HG03460 (cell line): Measurements from ENCODE around the gene OR4D1.
"Not testable (repeated sequence)": the region's sequence is repeated elsewhere in the genome, so short reads cannot be mapped to it uniquely, and the experiment has no call there.

Experiments used
- ATAC-seq: cut with Tn5 transposase; IDR thresholded peaks from one replicate; pipeline ENCODE4 v1.9.1; 2021; ENCODE audit not compliant: unreplicated experiment

OR4D1 gene

GRCh38 chr17:58147930-58148434 lies at the start of gene OR4D1:
Gene OR4D1 (plus strand): TSS chr17:58148384. CDS start chr17:58155154, 6,770 bp downstream.
- ATAC-seq, result no peak

DNA sequence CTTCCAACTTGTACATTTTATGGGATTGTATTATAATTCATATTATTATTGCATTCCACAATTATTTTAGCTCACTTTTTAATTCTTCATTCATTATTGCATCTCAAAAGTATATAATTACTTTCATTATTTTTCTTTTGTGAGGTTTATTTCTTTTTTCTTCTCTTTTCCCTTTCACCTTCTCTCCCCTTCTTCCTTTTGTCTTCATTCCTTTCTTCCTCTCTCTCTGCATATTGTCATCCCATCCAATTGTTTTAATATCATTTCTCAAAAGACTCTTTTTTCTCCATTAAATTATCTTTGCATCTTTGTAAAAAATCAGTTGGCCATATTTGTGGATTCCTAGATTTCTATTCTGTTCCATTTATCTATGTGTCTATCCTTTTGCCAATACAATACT lies 47.7 kb upstream of the OR4D1 start:
- ATAC-seq, result no peak

- ATAC-seq, result not testable (repeated sequence)
Observed at GRCh38 chr17:58101898-58102297, 46.3 kb upstream of the OR4D1 start.

GRCh38 chr17:58105093-58105492 lies 43.1 kb upstream of the OR4D1 start:
- ATAC-seq, result no peak

DNA sequence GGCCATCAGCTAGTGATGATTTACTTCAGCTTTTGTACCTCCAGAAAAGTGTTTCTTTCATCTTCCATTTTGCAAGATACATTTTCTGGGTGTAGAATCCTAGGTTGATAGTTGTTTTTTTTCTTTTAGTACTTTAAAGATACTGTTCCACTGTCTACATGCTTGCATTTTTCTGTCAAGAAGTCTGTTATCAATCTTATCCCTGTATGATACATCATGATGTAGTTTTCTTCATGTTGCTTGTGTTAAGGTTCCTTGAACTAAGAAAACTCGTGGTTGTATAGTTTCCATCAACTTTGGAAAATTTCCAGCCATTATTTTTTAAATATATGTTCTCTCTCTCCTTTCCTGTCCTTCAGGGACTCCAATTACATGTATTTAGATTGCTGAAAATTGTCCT lies 40.9 kb upstream of the OR4D1 start:
- ATAC-seq, result no peak

DNA sequence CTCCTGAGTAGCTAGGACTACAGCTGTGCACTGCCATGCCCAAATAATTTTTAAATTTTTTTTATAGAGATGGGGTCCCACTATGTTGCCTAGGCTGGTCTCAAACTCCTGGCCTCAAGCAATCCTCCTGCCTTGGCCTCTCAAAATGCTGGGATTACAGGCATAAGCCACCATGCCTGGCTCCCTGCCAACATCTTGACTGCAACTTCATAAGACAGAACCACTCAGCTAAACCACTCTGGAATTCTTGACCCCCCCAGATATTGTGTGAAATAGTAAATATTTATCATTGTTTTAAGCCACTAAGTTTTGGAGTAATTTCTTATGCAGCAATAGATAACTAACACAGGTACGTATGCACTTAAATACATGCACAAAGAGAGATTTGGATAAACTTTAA lies 39.0 kb upstream of the OR4D1 start:
- no peak for ATAC-seq

- no peak for ATAC-seq
Observed at GRCh38 chr17:58110012-58110411, 38.2 kb upstream of the OR4D1 start.

GRCh38 chr17:58111676-58112075 lies 36.5 kb upstream of the OR4D1 start:
- ATAC-seq, result no peak

GRCh38 chr17:58112970-58113631 lies 35.1 kb upstream of the OR4D1 start:
- no peak for ATAC-seq

DNA sequence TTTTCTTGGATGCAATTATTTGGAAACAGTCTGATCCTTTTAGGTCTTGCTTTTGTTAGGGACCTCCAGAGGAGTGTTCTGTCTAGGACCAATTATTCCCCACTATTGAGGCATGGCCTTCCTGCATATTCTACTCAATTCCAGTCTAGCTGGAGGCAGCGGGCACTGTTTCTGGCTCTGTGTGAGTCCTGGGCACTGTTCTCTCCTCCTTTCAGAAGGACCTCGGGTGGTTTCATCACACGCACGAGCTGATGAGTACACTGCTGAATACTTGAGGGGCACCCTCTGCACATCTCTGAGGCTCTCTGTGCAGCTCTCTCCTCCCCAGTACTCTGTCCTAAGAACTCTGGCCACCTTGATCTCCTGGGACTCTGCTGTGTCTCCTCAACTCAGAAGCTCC lies 34.2 kb upstream of the OR4D1 start:
- no peak for ATAC-seq

- ATAC-seq, result no peak
Observed at GRCh38 chr17:58117382-58117781, 30.8 kb upstream of the OR4D1 start.

- ATAC-seq, result no peak
Observed at GRCh38 chr17:58119491-58119890, 28.7 kb upstream of the OR4D1 start.

DNA sequence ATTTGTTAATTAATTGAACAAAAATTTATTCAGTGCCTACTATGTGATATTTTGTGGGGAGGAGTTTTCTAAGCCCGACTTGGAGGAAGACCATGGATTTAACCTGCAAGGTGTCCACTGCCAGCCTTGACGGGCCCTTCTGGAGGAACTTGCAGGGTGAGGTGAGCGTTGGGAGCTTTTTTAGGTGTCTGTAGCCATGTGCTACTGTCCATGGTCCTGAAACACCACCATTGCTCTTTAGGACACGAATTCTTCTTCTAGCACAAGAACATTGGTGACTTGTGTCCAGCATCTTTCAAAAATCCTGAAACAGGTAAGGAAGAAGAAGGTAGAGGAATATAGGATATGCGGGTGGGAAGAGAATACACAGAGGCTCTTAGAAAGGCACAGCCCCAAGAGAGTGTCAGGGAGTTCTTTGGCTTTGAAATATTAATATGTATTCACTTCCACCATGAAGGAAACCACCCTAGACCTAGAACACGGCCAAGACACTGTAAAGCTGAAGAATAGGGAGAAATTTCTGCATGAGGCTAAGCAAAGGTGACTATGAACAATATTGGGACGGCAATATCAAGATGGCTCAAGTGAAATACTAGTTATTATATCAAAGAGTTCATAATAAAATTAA lies 27.9 kb upstream of the OR4D1 start:
- no peak for ATAC-seq

DNA sequence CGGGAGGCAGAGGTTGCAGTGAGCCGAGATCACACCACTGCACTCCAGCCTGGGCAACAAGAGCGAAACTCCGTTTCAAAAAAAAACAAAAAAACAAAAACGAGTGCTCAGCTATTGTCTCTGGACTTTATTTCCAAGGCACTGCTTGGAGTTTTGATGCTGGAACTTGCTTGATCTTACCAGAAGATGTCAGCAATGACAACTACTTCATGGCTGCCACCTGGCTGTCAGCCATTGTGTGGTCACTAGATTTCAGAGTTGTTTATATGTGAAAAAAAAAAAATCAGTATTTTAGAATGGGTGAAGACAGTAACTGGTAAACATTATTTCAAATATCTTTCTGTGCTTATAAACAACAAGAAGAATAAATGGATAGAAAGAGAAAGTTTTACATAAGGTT lies 26.3 kb upstream of the OR4D1 start:
- ATAC-seq, result no peak

- ATAC-seq, result no peak
Observed at GRCh38 chr17:58127846-58128245, 20.3 kb upstream of the OR4D1 start.

DNA sequence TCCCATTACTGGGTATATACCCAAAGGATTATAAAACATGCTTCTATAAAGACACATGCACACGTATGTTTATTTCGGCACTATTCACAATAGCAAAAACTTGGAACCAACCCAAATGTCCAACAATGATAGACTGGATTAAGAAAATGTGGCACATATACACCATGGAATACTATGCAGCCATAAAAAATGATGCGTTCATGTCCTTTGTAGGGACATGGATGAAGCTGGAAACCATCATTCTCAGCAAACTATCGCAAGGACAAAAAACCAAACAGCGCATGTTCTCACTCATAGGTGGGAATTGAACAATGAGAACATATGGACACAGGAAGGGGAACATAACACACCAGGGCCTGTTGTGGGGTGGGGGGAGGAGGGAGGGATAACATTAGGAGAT lies 15.5 kb upstream of the OR4D1 start:
- not testable (repeated sequence) for ATAC-seq

GRCh38 chr17:58136669-58137279 lies 11.4 kb upstream of the OR4D1 start:
- no peak for ATAC-seq

GRCh38 chr17:58141505-58141904 lies 6.7 kb upstream of the OR4D1 start:
- ATAC-seq, result no peak

DNA sequence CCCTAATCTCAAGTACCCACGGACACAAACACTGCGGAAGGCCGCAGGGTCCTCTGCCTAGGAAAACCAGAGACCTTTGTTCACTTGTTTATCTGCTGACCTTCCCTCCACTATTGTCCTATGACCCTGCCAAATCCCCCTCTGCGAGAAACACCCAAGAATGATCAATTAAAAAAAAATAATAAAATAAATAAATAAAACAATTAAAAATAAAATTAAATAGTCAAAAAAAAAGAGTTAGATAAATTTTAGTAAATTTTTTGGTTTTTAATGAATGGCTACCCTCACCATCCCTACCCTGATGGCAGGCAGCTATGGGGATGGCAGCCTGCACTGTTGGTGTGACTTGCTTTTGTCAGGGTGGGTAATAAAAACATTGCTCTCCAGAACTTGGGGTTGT lies 4.8 kb upstream of the OR4D1 start:
- not testable (repeated sequence) for ATAC-seq

DNA sequence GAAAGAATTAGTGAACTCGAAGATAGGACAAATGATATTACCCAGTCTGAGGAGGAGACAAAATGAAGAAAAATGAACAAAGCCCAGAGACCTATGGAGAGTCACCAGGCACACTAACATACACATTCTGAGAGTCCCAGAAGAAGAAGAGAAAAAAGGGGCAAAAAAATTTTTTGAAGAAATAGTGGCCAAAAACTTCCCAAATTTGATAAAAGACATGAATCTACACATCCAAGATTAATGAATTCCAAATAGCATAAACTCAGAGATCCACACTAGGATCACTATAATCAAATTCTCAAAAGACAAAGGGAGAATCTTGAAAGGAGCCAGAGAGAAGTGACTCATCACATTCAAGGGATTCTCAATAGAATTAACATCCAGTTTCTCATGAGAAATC lies 3.4 kb upstream of the OR4D1 start:
- ATAC-seq, result no peak

- ATAC-seq, result no peak
Observed at GRCh38 chr17:58148609-58149008, 425 bp downstream of the OR4D1 start.

DNA sequence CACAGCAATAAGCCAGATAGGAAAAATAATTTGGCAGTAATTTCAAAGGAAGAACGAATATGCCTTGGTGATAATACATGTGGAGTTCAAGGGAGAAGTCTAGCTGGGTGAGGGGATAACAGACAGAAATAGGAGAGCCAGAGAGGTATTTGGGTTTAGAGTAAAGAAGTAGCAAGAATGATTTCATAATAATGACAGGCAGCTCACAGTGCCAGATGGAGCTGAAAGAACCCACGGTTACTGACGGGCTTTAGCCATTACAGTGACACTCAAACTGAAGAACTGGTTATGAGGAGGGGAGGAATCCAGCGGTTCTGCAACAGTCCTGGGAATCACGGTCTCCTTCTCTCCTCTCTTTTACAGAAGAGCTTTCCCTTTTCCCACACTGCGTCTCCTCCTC lies 2.2 kb downstream of the OR4D1 start:
- ATAC-seq, result no peak
